ENCODE data around the gene ELMOD2.

DNA sequence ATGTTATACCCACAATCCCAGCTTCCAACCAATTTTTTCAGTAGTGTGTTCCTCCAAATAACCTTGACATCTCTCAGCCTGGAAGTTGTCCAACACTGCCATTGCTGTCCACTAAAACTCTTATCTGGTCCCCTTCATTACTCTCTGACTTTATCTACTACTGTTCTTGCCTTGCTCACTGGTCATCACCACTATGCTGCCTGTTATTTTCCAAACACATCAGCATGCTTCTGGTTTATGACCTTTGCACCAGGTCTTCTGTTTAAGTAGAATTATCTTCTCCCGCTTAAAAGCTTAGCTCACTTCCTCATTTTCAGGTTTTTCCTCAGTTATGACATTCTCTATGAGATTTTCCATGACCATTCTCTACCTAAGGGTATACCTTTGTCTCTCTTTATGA lies 5.5 kb downstream of the ELMOD2 start:
- TF ChIP-seq EZH2phosphoT487 (IDR thresholded peaks at IDR 0.05; ENCODE audit: low read depth), result no peak
- TF ChIP-seq, protein P1, sequence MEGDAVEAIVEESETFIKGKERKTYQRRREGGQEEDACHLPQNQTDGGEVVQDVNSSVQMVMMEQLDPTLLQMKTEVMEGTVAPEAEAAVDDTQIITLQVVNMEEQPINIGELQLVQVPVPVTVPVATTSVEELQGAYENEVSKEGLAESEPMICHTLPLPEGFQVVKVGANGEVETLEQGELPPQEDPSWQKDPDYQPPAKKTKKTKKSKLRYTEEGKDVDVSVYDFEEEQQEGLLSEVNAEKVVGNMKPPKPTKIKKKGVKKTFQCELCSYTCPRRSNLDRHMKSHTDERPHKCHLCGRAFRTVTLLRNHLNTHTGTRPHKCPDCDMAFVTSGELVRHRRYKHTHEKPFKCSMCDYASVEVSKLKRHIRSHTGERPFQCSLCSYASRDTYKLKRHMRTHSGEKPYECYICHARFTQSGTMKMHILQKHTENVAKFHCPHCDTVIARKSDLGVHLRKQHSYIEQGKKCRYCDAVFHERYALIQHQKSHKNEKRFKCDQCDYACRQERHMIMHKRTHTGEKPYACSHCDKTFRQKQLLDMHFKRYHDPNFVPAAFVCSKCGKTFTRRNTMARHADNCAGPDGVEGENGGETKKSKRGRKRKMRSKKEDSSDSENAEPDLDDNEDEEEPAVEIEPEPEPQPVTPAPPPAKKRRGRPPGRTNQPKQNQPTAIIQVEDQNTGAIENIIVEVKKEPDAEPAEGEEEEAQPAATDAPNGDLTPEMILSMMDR (IDR thresholded peaks at IDR 0.05; ENCODE audit: low read depth, low read length), result no peak

Data from OCI-LY3 (cell line).